HepG2 (cell line): ENCODE results near the gene VEGFB. TPM values are rescaled to one million over a fixed set of nuclear protein-coding genes. Genes with fewer than 3 reads are reported as not detected.

Source experiments
- CAMTA2 ChIP-seq: sonication (generic); formaldehyde crosslinking; IDR thresholded peaks from 2 replicates; pipeline ENCODE4 v1.4.0; 2020; ENCODE audit warnings: mild to moderate bottlenecking, missing genetic modification reagents, borderline replicate concordance
- HNF4G ChIP-seq, 2 experiments: sonication (generic) in 1 of 2; formaldehyde crosslinking in 1 of 2; IDR thresholded peaks; 2 replicates each; pipeline versions ENCODE4 v1.4.0 to v1.6.1; 2011 to 2020; ENCODE audit warnings: borderline replicate concordance in 2 of 2, low read depth in 2 of 2, mild to moderate bottlenecking in 2 of 2, low read length in 1 of 2, missing genetic modification reagents in 1 of 2, moderate library complexity in 1 of 2
- KAT8 ChIP-seq: IDR thresholded peaks from 2 replicates; pipeline ENCODE4 v1.6.1; 2016; ENCODE audit warnings: missing genetic modification reagents, missing compliant biosample characterization
- MLLT10 ChIP-seq: sonication (generic); formaldehyde crosslinking; IDR thresholded peaks from 2 replicates; pipeline ENCODE4 v1.4.0; 2020; ENCODE audit warnings: missing genetic modification reagents
- NR2C2 ChIP-seq: sonication (generic); formaldehyde crosslinking; IDR thresholded peaks from 2 replicates; pipeline ENCODE4 v1.4.0; 2020; ENCODE audit warnings: missing genetic modification reagents, mild to moderate bottlenecking, moderate library complexity, borderline replicate concordance
- SKI ChIP-seq: fragments of 450-650 bp; IDR thresholded peaks from one replicate; pipeline ENCODE4 v1.6.1; 2018; ENCODE audit warnings: mild to moderate bottlenecking; ENCODE audit not compliant: partially characterized antibody
- SOX6 ChIP-seq, 2 experiments: fragments of 450-650 bp in 1 of 2; sonication (generic) in 1 of 2; formaldehyde crosslinking in 1 of 2; IDR thresholded peaks; 2 replicates each; pipeline versions ENCODE4 v1.4.0 to v1.6.1; 2017 to 2020; ENCODE audit warnings: antibody characterized with exemption in 1 of 2, mild to moderate bottlenecking in 1 of 2, missing genetic modification reagents in 1 of 2
- XRCC5 ChIP-seq: fragments of 200-400 bp; formaldehyde crosslinking; optimal IDR thresholded peaks from 2 replicates; pipeline ENCODE3; 2017; ENCODE audit warnings: mild to moderate bottlenecking, low read length
- ZNF10 ChIP-seq: sonication (generic); formaldehyde crosslinking; IDR thresholded peaks from 2 replicates; pipeline ENCODE4 v1.4.0; 2020; ENCODE audit warnings: mild to moderate bottlenecking, low read depth, missing genetic modification reagents, borderline replicate concordance
- ZNF207 ChIP-seq: fragments of 450-650 bp; IDR thresholded peaks from 2 replicates; pipeline ENCODE4 v1.6.1; 2016; ENCODE audit warnings: antibody characterized with exemption, borderline replicate concordance
- ZNF556 ChIP-seq: sonication (generic); formaldehyde crosslinking; IDR thresholded peaks from 2 replicates; pipeline ENCODE4 v1.4.0; 2020; ENCODE audit warnings: mild to moderate bottlenecking, missing genetic modification reagents, borderline replicate concordance
- polyA plus RNA-seq, 8 experiments: library from polyadenylated mRNA; depleted of rRNA in 3 of 8; stranded (reverse) in 7 of 8; unstranded in 1 of 8; fragments of >200 nt; fragmentation: Illumina TruSeq in 4 of 8; extraction: Trizol in 4 of 8; gene quantifications; 2 replicates each; pipeline versions ENCODE4 v1.2.1 to v1.2.3, GENCODE V29; 2011 to 2016; ENCODE audit warnings: low read depth in 4 of 8, missing spikeins in 1 of 8, mixed read lengths in 1 of 8; ENCODE audit not compliant: insufficient read depth in 1 of 8
- total RNA-seq, 5 experiments: library from RNA; depleted of rRNA; stranded (reverse); fragments of >200 nt; fragmentation: Illumina TruSeq; extraction: Trizol; gene quantifications; 2 replicates each; pipeline ENCODE4 v1.2.3, GENCODE V29; 2016; ENCODE audit warnings: low read depth in 1 of 5
- TF ChIP-seq, protein P1 (sequence below): sonication (generic); formaldehyde crosslinking; IDR thresholded peaks from 2 replicates; pipeline ENCODE4 v1.5.1; 2020; ENCODE audit warnings: mild to moderate bottlenecking, moderate library complexity, missing genetic modification reagents
- TF ChIP-seq, protein P2 (sequence below): sonication (generic); formaldehyde crosslinking; IDR thresholded peaks from 2 replicates; pipeline ENCODE4 v1.4.0; 2020; ENCODE audit warnings: missing genetic modification reagents
- TF ChIP-seq, protein P3 (sequence below): sonication (generic); formaldehyde crosslinking; IDR thresholded peaks from 2 replicates; pipeline ENCODE4 v1.8.0; 2022; ENCODE audit warnings: missing genetic modification reagents, low read depth, mild to moderate bottlenecking, borderline replicate concordance
- TF ChIP-seq, protein P4 (sequence below): sonication (generic); formaldehyde crosslinking; IDR thresholded peaks from 2 replicates; pipeline ENCODE4 v1.4.0; 2020; ENCODE audit warnings: missing genetic modification reagents, borderline replicate concordance

The VEGFB gene
- total and polyA plus RNA-seq, 2 of the 13 experiments (the other 11 are each of a cell fraction or from before 2014, with no cell fraction given), result 9.0 to 11.3 TPM

DNA sequence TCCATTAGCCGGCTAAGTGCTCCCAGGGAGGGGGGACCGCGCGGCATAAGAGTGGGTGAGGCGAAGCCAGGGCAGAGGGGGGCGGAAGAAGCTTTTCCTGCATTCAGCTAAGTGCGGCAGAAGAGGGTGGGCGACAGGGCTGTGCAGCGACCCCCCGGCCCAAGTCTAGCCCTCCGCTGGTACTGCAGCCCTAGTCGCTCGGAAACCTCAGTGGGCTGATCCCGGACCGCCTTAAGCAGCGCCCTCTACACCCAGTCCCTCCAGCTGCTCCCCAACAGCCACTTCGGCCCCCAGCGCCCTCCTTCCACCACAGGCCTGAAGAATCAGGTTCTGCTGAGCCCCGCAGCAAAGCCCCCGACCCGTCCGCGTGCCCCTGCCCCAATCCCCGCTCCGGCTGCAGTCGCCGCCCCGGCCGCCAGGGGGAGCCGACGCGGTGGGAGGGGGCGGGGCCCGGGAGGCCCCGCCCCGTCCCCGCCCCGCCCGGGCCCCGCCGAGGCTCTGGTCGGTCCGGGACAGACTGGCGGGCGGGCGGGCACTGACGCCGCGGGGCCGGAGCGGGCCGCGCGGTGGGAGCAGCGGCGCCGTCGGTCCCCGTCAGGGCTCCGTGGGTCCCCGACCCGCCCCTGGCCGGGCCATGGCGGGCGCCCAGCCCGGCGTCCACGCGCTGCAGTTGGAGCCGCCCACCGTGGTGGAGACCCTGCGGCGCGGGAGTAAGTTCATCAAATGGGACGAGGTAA is 16.8 kb downstream of the VEGFB start, which contains the start of gene PLCB3 (continued):
- TF ChIP-seq, protein P1, sequence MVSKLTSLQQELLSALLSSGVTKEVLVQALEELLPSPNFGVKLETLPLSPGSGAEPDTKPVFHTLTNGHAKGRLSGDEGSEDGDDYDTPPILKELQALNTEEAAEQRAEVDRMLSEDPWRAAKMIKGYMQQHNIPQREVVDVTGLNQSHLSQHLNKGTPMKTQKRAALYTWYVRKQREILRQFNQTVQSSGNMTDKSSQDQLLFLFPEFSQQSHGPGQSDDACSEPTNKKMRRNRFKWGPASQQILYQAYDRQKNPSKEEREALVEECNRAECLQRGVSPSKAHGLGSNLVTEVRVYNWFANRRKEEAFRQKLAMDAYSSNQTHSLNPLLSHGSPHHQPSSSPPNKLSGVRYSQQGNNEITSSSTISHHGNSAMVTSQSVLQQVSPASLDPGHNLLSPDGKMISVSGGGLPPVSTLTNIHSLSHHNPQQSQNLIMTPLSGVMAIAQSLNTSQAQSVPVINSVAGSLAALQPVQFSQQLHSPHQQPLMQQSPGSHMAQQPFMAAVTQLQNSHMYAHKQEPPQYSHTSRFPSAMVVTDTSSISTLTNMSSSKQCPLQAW, result no peak
- TF ChIP-seq, protein P2, sequence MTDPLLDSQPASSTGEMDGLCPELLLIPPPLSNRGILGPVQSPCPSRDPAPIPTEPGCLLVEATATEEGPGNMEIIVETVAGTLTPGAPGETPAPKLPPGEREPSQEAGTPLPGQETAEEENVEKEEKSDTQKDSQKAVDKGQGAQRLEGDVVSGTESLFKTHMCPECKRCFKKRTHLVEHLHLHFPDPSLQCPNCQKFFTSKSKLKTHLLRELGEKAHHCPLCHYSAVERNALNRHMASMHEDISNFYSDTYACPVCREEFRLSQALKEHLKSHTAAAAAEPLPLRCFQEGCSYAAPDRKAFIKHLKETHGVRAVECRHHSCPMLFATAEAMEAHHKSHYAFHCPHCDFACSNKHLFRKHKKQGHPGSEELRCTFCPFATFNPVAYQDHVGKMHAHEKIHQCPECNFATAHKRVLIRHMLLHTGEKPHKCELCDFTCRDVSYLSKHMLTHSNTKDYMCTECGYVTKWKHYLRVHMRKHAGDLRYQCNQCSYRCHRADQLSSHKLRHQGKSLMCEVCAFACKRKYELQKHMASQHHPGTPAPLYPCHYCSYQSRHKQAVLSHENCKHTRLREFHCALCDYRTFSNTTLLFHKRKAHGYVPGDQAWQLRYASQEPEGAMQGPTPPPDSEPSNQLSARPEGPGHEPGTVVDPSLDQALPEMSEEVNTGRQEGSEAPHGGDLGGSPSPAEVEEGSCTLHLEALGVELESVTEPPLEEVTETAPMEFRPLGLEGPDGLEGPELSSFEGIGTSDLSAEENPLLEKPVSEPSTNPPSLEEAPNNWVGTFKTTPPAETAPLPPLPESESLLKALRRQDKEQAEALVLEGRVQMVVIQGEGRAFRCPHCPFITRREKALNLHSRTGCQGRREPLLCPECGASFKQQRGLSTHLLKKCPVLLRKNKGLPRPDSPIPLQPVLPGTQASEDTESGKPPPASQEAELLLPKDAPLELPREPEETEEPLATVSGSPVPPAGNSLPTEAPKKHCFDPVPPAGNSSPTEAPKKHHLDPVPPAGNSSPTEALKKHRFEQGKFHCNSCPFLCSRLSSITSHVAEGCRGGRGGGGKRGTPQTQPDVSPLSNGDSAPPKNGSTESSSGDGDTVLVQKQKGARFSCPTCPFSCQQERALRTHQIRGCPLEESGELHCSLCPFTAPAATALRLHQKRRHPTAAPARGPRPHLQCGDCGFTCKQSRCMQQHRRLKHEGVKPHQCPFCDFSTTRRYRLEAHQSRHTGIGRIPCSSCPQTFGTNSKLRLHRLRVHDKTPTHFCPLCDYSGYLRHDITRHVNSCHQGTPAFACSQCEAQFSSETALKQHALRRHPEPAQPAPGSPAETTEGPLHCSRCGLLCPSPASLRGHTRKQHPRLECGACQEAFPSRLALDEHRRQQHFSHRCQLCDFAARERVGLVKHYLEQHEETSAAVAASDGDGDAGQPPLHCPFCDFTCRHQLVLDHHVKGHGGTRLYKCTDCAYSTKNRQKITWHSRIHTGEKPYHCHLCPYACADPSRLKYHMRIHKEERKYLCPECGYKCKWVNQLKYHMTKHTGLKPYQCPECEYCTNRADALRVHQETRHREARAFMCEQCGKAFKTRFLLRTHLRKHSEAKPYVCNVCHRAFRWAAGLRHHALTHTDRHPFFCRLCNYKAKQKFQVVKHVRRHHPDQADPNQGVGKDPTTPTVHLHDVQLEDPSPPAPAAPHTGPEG (CRISPR knock-in tag), result peak; percentile 81; the same call in 1 of the 2 replicates
- TF ChIP-seq SOX6 (IDR thresholded peaks at IDR 0.05), result no peak
- TF ChIP-seq SOX6 (CRISPR knock-in tag; IDR thresholded peaks at IDR 0.05), result no peak
- no peak for TF ChIP-seq ZNF556
- TF ChIP-seq XRCC5, result no peak
- no peak for TF ChIP-seq SKI
- 0 out of 2 replicates have a peak, but pooled peaks have one; percentile 2 for TF ChIP-seq KAT8 (CRISPR knock-in tag)
- no peak for TF ChIP-seq MLLT10 (CRISPR knock-in tag)
- no peak for TF ChIP-seq ZNF10 (CRISPR knock-in tag)
- TF ChIP-seq CAMTA2 (CRISPR knock-in tag), result no peak
- TF ChIP-seq ZNF207, result no peak
- TF ChIP-seq, protein P3, sequence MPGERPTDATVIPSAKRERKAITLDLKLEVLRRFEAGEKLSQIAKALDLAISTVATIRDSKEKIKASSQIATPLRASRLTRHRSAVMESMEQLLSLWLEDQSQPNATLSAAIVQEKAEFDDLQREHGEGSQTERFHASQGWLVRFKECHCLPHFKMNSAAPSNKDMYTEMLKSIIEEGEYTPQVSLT (CRISPR knock-in tag), result no peak
- no peak for TF ChIP-seq NR2C2 (CRISPR knock-in tag)
- TF ChIP-seq, protein P4, sequence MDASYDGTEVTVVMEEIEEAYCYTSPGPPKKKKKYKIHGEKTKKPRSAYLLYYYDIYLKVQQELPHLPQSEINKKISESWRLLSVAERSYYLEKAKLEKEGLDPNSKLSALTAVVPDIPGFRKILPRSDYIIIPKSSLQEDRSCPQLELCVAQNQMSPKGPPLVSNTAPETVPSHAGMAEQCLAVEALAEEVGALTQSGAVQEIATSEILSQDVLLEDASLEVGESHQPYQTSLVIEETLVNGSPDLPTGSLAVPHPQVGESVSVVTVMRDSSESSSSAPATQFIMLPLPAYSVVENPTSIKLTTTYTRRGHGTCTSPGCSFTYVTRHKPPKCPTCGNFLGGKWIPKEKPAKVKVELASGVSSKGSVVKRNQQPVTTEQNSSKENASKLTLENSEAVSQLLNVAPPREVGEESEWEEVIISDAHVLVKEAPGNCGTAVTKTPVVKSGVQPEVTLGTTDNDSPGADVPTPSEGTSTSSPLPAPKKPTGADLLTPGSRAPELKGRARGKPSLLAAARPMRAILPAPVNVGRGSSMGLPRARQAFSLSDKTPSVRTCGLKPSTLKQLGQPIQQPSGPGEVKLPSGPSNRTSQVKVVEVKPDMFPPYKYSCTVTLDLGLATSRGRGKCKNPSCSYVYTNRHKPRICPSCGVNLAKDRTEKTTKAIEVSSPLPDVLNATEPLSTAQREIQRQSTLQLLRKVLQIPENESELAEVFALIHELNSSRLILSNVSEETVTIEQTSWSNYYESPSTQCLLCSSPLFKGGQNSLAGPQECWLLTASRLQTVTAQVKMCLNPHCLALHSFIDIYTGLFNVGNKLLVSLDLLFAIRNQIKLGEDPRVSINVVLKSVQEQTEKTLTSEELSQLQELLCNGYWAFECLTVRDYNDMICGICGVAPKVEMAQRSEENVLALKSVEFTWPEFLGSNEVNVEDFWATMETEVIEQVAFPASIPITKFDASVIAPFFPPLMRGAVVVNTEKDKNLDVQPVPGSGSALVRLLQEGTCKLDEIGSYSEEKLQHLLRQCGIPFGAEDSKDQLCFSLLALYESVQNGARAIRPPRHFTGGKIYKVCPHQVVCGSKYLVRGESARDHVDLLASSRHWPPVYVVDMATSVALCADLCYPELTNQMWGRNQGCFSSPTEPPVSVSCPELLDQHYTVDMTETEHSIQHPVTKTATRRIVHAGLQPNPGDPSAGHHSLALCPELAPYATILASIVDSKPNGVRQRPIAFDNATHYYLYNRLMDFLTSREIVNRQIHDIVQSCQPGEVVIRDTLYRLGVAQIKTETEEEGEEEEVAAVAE (CRISPR knock-in tag), result no peak
- TF ChIP-seq HNF4G (IDR thresholded peaks at IDR 0.05; ENCODE audit: borderline replicate concordance, low read depth, low read length), result no peak
- TF ChIP-seq HNF4G (CRISPR knock-in tag; IDR thresholded peaks at IDR 0.05; ENCODE audit: borderline replicate concordance, low read depth), result no peak
